MM.1S (cell line): ENCODE data around the gene ZNG1A.
"Not testable (repeated sequence)": the region's sequence is repeated elsewhere in the genome, so short reads cannot be mapped to it uniquely, and the experiment has no call there.

ENCODE experiments used
- DNase-seq: peaks from one replicate; pipeline ENCODE4 v3.0.0-alpha.2; 2015
- H2AFZ ChIP-seq: fragments of 300-600 bp; sonication (generic); 2 replicates; pipeline ENCODE4 v1.6.0; 2016; ENCODE audit warnings: antibody characterized with exemption, low read length
- H3F3A ChIP-seq: fragments of 300-600 bp; sonication (generic); 2 replicates; pipeline ENCODE4 v1.6.1; 2016; ENCODE audit warnings: mild to moderate bottlenecking, antibody characterized with exemption, low read length, moderate library complexity, mixed read lengths; ENCODE audit not compliant: insufficient read depth
- H3K27ac ChIP-seq: fragments of 300-600 bp; sonication (generic); 2 replicates; pipeline ENCODE4 v1.5.1; 2016; ENCODE audit warnings: mild to moderate bottlenecking, low read length
- H3K27me3 ChIP-seq: fragments of 300-600 bp; sonication (generic); replicated peaks from 2 replicates; pipeline ENCODE4 v1.6.0; 2016; ENCODE audit warnings: low read length; ENCODE audit not compliant: insufficient read depth
- H3K36me3 ChIP-seq: fragments of 300-600 bp; sonication (generic); replicated peaks from 2 replicates; pipeline ENCODE4 v1.6.1; 2016; ENCODE audit warnings: mild to moderate bottlenecking, low read length, mixed read lengths; ENCODE audit not compliant: insufficient read depth
- H3K4me1 ChIP-seq: fragments of 300-600 bp; sonication (generic); 2 replicates; pipeline ENCODE4 v1.6.1; 2016; ENCODE audit warnings: low read length, mixed read lengths
- H3K4me2 ChIP-seq: fragments of 300-600 bp; sonication (generic); 2 replicates; pipeline ENCODE4 v1.6.0; 2016; ENCODE audit warnings: low read depth, low read length
- H3K4me3 ChIP-seq: fragments of 300-600 bp; sonication (generic); 2 replicates; pipeline ENCODE4 v1.5.1; 2016; ENCODE audit warnings: low read length, mixed read lengths
- H3K79me2 ChIP-seq: fragments of 300-600 bp; sonication (generic); 2 replicates; pipeline ENCODE4 v1.6.1; 2016; ENCODE audit warnings: mixed run types, low read length, mixed read lengths
- H3K9ac ChIP-seq: fragments of 300-600 bp; sonication (generic); 2 replicates; pipeline ENCODE4 v1.6.1; 2016; ENCODE audit warnings: low read length, mixed read lengths
- H3K9me2 ChIP-seq: fragments of 300-600 bp; sonication (generic); replicated peaks from 2 replicates; pipeline ENCODE4 v1.6.1; 2016; ENCODE audit warnings: mild to moderate bottlenecking, low read length, mixed read lengths; ENCODE audit not compliant: insufficient read depth
- H3K9me3 ChIP-seq: fragments of 300-600 bp; sonication (generic); replicated peaks from 2 replicates; pipeline ENCODE4 v1.6.1; 2016; ENCODE audit warnings: mild to moderate bottlenecking, low read length, mixed read lengths; ENCODE audit not compliant: insufficient read depth
- H4K20me1 ChIP-seq: fragments of 300-600 bp; sonication (generic); 2 replicates; pipeline ENCODE4 v1.6.1; 2016; ENCODE audit warnings: mild to moderate bottlenecking, low read length, moderate library complexity, mixed read lengths; ENCODE audit not compliant: insufficient read depth
- CTCF ChIP-seq: fragments of 300-600 bp; sonication (generic); IDR thresholded peaks from 2 replicates; pipeline ENCODE4 v1.5.1; 2016; ENCODE audit warnings: antibody characterized with exemption, low read length, mixed read lengths
- EZH2 ChIP-seq: fragments of 300-600 bp; sonication (generic); optimal IDR thresholded peaks from 2 replicates; pipeline ENCODE3; 2017; ENCODE audit warnings: low read depth, mild to moderate bottlenecking, antibody characterized with exemption, low read length, mixed read lengths
- EZH2phosphoT487 ChIP-seq: fragments of 300-600 bp; sonication (generic); IDR thresholded peaks from 2 replicates; pipeline ENCODE4 v1.6.1; 2018; ENCODE audit warnings: antibody characterized with exemption, low read length

Gene ZNG1A

GRCh38 chr9:219670-220365, 41.0 kb upstream of the ZNG1A start:
- Histone ChIP-seq H3K27ac (no peak overlapping the region), H3K9me2 (no peaks in the 10 kb centered on the region), H3K9ac (no peak overlapping the region), H3F3A (no peaks in the 10 kb centered on the region; the same call in 1 of the 2 replicates), H3K9me3 (no peaks in the 10 kb centered on the region), H3K4me2 (no peak overlapping the region), H2AFZ (no peak overlapping the region), H3K4me1 (peaks cover 4% of the 10 kb centered on the region; the same call in 1 of the 2 replicates), H3K27me3 (0 out of 2 replicates have a peak, but pooled peaks cover 9% of the 10 kb centered on the region), H3K79me2 (no peaks in the 10 kb centered on the region), H3K36me3 (no peaks in the 10 kb centered on the region), H3K4me3 (no peak overlapping the region), H4K20me1 (no peaks in the 10 kb centered on the region)
- TF ChIP-seq EZH2phosphoT487, result no peak
- no peak for TF ChIP-seq EZH2
- TF ChIP-seq CTCF, result no peak
- DNase-seq, result no peak

- not testable (repeated sequence) for DNase-seq, H3K4me2 ChIP-seq, H3K79me2 ChIP-seq, H3K27me3 ChIP-seq, H3F3A ChIP-seq, H3K4me1 ChIP-seq, H3K4me3 ChIP-seq, H3K36me3 ChIP-seq, H3K9me3 ChIP-seq, H4K20me1 ChIP-seq, H3K27ac ChIP-seq, H3K9ac ChIP-seq, H2AFZ ChIP-seq, H3K9me2 ChIP-seq
Observed at GRCh38 chr9:219036-219435, 40.2 kb upstream of the ZNG1A start.

GRCh38 chr9:217950-218349, 39.1 kb upstream of the ZNG1A start:
- TF ChIP-seq EZH2phosphoT487 (no peak), CTCF (no peak), EZH2 (no peak)
- Histone ChIP-seq H3K4me1 (peaks cover 4% of the 10 kb centered on the region; the same call in 1 of the 2 replicates), H3F3A (no peaks in the 10 kb centered on the region; the same call in 1 of the 2 replicates), H3K9me2 (no peaks in the 10 kb centered on the region), H3K27me3 (0 out of 2 replicates have a peak, but pooled peaks cover 9% of the 10 kb centered on the region), H3K4me2 (no peak overlapping the region), H4K20me1 (no peaks in the 10 kb centered on the region), H2AFZ (no peak overlapping the region), H3K79me2 (no peaks in the 10 kb centered on the region), H3K36me3 (no peaks in the 10 kb centered on the region), H3K9me3 (no peaks in the 10 kb centered on the region), H3K9ac (no peak overlapping the region), H3K27ac (no peak overlapping the region), H3K4me3 (no peak overlapping the region)
- DNase-seq, result no peak

- Histone ChIP-seq H4K20me1 (no peaks in the 10 kb centered on the region), H2AFZ (no peak overlapping the region), H3K27ac (no peak overlapping the region), H3K27me3 (peaks cover 11% of the 10 kb centered on the region; the same call in 1 of the 2 replicates), H3K4me2 (no peak overlapping the region), H3K36me3 (no peaks in the 10 kb centered on the region), H3K9ac (no peak overlapping the region), H3F3A (no peaks in the 10 kb centered on the region; the same call in 1 of the 2 replicates), H3K9me3 (no peaks in the 10 kb centered on the region), H3K9me2 (no peaks in the 10 kb centered on the region), H3K79me2 (no peaks in the 10 kb centered on the region), H3K4me1 (peaks cover 4% of the 10 kb centered on the region; the same call in 1 of the 2 replicates), H3K4me3 (no peak overlapping the region)
- TF ChIP-seq CTCF (no peak), EZH2 (no peak), EZH2phosphoT487 (no peak)
- DNase-seq, result no peak
Observed at GRCh38 chr9:216866-217265, 38.0 kb upstream of the ZNG1A start.
